ENCODE measurements around the gene COL26A1.

The COL26A1 gene

GRCh38 chr7:101580596-101580995 is 217.9 kb downstream of the COL26A1 start:
- ATAC-seq, result no peak

- no peak for ATAC-seq
Measured at GRCh38 chr7:101581891-101582290, 219.2 kb downstream of the COL26A1 start.

- ATAC-seq, result no peak
Measured at GRCh38 chr7:101582971-101583370, 220.3 kb downstream of the COL26A1 start.

- ATAC-seq, result no peak
Measured at GRCh38 chr7:101586078-101586905, 223.6 kb downstream of the COL26A1 start.

- no peak for ATAC-seq
Measured at GRCh38 chr7:101586906-101587677, 224.4 kb downstream of the COL26A1 start.

- no peak for ATAC-seq
Measured at GRCh38 chr7:101588131-101588935, 225.7 kb downstream of the COL26A1 start.

- ATAC-seq, result no peak
Measured at GRCh38 chr7:101589052-101589451, 226.4 kb downstream of the COL26A1 start.

GRCh38 chr7:101589976-101590662 is 227.4 kb downstream of the COL26A1 start:
- ATAC-seq, result no peak

GRCh38 chr7:101590663-101591435 is 228.2 kb downstream of the COL26A1 start:
- no peak for ATAC-seq

- no peak for ATAC-seq
Measured at GRCh38 chr7:101591504-101591903, 228.8 kb downstream of the COL26A1 start.

GRCh38 chr7:101593556-101593955 is 230.9 kb downstream of the COL26A1 start:
- ATAC-seq, result no peak

- ATAC-seq, result no peak
Measured at GRCh38 chr7:101594790-101595189, 232.1 kb downstream of the COL26A1 start.

- ATAC-seq, result no peak
Measured at GRCh38 chr7:101595246-101595645, 232.6 kb downstream of the COL26A1 start.

- no peak for ATAC-seq
Measured at GRCh38 chr7:101595766-101596537, 233.3 kb downstream of the COL26A1 start.

- no peak for ATAC-seq
Measured at GRCh38 chr7:101596898-101597297, 234.2 kb downstream of the COL26A1 start.

GRCh38 chr7:101597941-101598340 is 235.3 kb downstream of the COL26A1 start:
- no peak for ATAC-seq

- no peak for ATAC-seq
Measured at GRCh38 chr7:101598422-101598985, 235.8 kb downstream of the COL26A1 start.

- ATAC-seq, result no peak
Measured at GRCh38 chr7:101598986-101599771, 236.5 kb downstream of the COL26A1 start.

- ATAC-seq, result no peak
Measured at GRCh38 chr7:101599787-101600186, 237.1 kb downstream of the COL26A1 start.

- no peak for ATAC-seq
Measured at GRCh38 chr7:101602082-101602481, 239.4 kb downstream of the COL26A1 start.

Measured in activated CD4-positive, CD25-positive, alpha-beta regulatory T cell treated with anti-CD3 and anti-CD28 coated beads, Interleukin-2, amount 50 U/mL, for 24 hours (primary cell).